Thoracic aorta (tissue), 2 donors: ENCODE data around the gene LRMDA. TPM values are rescaled to one million over a fixed set of nuclear protein-coding genes. Genes with fewer than 3 reads are reported as not detected.

Experiments
- ATAC-seq: fragments of 150-250 bp; one replicate; pipeline ENCODE4 v1.8.0; 2017; ENCODE audit warnings: low read depth; ENCODE audit not compliant: insufficient number of reproducible peaks, low FRiP score
- DNase-seq: peaks from one replicate; pipeline ENCODE4 v3.0.0-alpha.2; 2020; ENCODE audit warnings: low spot score
- H3K27ac ChIP-seq, 2 donors: fragments of 200-600 bp; sonication (generic); 1 replicate in 1 of 2; 2 replicates in 1 of 2; pipeline ENCODE4 v1.5.1; 2016; ENCODE audit warnings: mild to moderate bottlenecking in 2 of 2, moderate library complexity in 2 of 2
- H3K27me3 ChIP-seq: fragments of 200-600 bp; sonication (generic); replicated peaks from 2 replicates; pipeline ENCODE4 v1.6.0; 2016; ENCODE audit warnings: mild to moderate bottlenecking; ENCODE audit not compliant: insufficient read depth
- H3K36me3 ChIP-seq: fragments of 200-600 bp; sonication (generic); one replicate; pipeline ENCODE4 v1.5.1; 2016
- H3K4me1 ChIP-seq, 2 donors: fragments of 200-600 bp; sonication (generic); 1 replicate in 1 of 2; 2 replicates in 1 of 2; pipeline versions ENCODE4 v1.5.1 to v1.6.0; 2016; ENCODE audit warnings: low read depth in 2 of 2, mild to moderate bottlenecking in 1 of 2; ENCODE audit not compliant: control insufficient read depth in 1 of 2
- H3K4me3 ChIP-seq: fragments of 200-600 bp; sonication (generic); 2 replicates; pipeline ENCODE4 v1.5.1; 2016; ENCODE audit warnings: mild to moderate bottlenecking
- H3K9me3 ChIP-seq: fragments of 200-600 bp; sonication (generic); 2 replicates; pipeline ENCODE4 v1.5.1; 2016
- total RNA-seq, 2 donors: library from RNA; depleted of rRNA; stranded (reverse); fragments of >200 nt; gene quantifications; one replicate each; pipeline versions ENCODE4 v1.1.0 to v1.2.3, GENCODE V29; 2016
- TF ChIP-seq, protein P1 (sequence below): fragments of 200-600 bp; sonication (generic); IDR thresholded peaks from one replicate; pipeline ENCODE4 v1.5.1; 2019; ENCODE audit warnings: antibody characterized with exemption

The LRMDA gene
- total RNA-seq, 2 donors from 2014 or later: 8.3 to 36.6 TPM

DNA sequence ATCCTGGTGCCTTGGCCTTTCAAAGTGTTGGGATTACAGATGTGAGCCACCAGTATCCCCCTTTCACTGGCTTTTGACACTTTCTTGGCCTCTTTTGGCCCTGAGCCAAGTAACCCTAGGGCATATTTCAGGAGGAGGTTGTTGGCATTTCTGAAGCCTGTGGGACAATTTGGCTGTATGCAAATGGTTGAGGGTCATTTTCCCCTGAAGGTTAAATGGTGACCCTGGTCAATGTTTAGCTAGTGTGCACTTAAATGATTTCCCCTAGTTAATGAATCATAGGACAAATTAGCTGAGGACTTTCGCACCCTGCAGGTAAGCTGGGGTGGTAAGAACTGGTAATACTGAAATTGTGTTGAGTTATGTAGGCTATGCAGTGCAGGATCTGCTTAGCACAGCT is 660.5 kb downstream of the LRMDA start:
- DNase-seq (no peak), ATAC-seq (no peak)
- Histone ChIP-seq H3K36me3 (no peaks in the 10 kb centered on the region), H3K27ac (no peak overlapping the region), H3K4me1 (peaks cover 4 to 8% of the 10 kb centered on the region in 2 donors), H3K27me3 (no peaks in the 10 kb centered on the region), H3K9me3 (no peaks in the 10 kb centered on the region), H3K4me3 (no peak overlapping the region)
- TF ChIP-seq, protein P1, sequence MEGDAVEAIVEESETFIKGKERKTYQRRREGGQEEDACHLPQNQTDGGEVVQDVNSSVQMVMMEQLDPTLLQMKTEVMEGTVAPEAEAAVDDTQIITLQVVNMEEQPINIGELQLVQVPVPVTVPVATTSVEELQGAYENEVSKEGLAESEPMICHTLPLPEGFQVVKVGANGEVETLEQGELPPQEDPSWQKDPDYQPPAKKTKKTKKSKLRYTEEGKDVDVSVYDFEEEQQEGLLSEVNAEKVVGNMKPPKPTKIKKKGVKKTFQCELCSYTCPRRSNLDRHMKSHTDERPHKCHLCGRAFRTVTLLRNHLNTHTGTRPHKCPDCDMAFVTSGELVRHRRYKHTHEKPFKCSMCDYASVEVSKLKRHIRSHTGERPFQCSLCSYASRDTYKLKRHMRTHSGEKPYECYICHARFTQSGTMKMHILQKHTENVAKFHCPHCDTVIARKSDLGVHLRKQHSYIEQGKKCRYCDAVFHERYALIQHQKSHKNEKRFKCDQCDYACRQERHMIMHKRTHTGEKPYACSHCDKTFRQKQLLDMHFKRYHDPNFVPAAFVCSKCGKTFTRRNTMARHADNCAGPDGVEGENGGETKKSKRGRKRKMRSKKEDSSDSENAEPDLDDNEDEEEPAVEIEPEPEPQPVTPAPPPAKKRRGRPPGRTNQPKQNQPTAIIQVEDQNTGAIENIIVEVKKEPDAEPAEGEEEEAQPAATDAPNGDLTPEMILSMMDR: no peak

DNA sequence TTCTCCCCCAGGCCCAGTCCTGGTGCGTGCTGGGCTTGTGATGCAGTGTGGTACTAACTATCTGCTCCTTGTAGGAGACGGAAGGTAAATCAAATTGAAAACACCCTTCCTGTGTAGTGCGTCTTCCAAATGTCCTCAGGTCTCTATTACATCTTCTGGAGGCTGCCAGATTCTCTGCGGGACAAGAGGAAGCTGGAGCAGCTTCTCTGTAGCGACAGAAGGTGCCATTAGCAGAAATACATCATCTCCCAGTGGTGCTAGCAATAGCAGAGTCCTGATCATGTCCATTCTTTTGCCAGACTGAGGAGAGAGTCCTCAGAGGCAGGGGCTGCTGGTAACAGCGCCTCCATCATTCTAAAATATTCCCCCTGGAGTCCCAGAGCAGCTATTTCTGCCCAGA is 675.2 kb downstream of the LRMDA start:
- no peak overlapping the region for H3K27ac ChIP-seq
- H3K27me3 ChIP-seq: no peaks in the 10 kb centered on the region
- TF ChIP-seq, protein P1: no peak
- ATAC-seq: no peak
- H3K4me1 ChIP-seq: peaks cover 4 to 11% of the 10 kb centered on the region in 2 donors
- DNase-seq: no peak
- no peaks in the 10 kb centered on the region for H3K36me3 ChIP-seq
- no peaks in the 10 kb centered on the region for H3K9me3 ChIP-seq
- no peak overlapping the region for H3K4me3 ChIP-seq

DNA sequence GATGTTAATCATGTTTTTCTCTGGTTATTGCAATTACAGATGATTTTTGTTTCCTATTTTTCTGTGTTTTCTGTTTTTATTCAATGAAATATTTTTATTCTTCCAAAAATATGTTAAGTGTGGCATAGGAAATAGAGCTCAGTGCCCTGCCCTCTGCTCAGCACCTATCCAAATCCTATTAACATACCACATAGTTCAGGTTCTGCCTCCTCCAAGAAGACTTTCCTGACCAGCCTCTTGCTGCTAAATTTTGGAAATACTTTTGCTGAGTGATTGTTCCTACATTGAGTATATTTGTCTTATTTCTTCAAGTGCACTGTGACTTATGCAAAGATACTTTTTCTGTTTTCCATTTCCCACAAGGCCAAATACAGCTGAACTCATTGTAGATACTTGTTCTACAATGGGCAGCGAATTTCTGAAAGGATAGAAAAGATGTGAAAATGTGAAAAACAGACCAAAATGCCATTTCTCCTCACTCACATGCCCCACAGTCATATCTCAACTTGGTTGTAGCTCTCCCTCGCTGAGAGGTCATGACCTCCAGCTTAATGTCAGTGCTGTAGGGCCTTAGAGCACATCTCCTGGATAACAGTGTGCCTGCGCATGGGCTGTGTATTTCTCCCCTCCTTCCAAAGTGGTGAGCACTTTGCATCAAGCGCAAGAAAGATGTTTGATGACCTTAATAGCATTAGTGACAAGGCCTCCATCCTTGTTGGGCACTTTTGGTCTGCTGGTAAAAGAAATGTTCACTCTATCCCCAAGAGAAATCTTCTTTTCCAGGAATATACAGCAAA is 677.3 kb downstream of the LRMDA start:
- H3K36me3 ChIP-seq: no peaks in the 10 kb centered on the region
- no peak overlapping the region for H3K27ac ChIP-seq
- TF ChIP-seq, protein P1: no peak
- no peaks in the 10 kb centered on the region for H3K9me3 ChIP-seq
- H3K4me1 ChIP-seq: peaks cover 0 to 3% of the 10 kb centered on the region in 2 donors
- ATAC-seq (no peak), DNase-seq (no peak)
- no peaks in the 10 kb centered on the region for H3K27me3 ChIP-seq
- H3K4me3 ChIP-seq: no peak overlapping the region

DNA sequence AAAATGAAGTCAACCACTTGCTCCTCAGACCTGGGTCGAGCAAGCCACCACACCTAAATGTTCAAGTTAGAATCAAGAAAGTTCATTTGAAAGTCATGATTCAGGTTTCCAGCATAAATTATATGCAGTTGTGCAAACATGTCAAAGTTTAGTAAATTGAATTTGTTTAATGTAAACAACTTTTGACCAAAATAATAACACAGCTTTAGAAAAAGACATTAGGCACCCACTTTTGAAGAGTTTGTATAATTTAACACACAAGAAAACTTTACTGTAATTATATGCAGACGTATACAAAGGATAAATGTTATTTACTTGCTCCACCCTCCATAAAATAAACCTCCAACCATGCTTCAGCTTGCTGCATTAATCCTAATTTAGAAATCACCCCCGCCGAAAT is 680.0 kb downstream of the LRMDA start:
- TF ChIP-seq, protein P1: no peak
- DNase-seq (no peak), ATAC-seq (no peak)
- no peak overlapping the region for H3K27ac ChIP-seq
- H3K27me3 ChIP-seq: no peaks in the 10 kb centered on the region
- no peak overlapping the region for H3K4me3 ChIP-seq
- no peaks in the 10 kb centered on the region for H3K36me3 ChIP-seq
- H3K4me1 ChIP-seq: peaks cover 7 to 23% of the 10 kb centered on the region in 2 donors
- H3K9me3 ChIP-seq: no peaks in the 10 kb centered on the region

DNA sequence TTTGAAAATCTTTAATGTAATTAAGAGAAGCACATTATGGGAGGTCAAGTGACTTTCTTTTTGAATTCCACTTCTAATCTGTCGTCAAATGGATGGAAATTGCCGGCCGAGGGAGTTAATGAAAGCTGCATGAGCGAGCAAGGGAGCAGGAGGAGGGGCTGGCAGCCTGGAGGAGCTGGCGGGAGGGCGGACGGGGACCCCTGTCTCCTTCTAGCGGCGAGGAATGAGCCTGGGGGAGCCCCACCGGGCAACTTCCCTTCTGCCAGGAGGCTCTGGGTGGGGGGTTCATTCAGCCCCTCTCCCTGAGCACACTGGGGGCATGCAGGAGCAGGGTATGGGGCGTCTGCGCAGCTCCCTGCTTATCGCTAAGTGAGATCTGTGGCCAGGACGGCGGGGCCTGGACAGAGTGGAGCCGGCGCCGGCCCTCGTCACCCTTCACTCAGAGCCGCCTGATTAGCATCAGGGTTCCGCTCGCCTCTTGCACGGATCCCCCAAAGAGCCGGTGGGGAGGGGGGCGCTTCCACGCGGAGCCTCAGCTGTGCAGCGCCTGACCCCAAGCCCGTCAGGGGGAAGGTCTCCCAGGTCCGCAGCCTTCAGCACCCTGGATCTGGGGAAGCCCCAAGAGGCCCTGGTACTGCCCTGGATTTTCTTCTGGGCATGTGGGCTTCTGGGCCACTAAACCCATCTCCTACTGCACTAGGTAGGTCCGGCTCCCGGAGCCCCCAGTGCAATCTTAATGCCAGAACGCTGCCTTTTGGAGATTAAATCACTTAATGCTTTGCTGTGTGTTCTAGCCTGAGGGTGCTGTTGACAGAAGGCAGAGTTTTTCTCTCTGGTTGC is 680.8 kb downstream of the LRMDA start:
- Histone ChIP-seq H3K4me1 (peaks cover 7 to 23% of the 10 kb centered on the region in 2 donors), H3K27me3 (no peaks in the 10 kb centered on the region), H3K4me3 (no peak overlapping the region), H3K36me3 (no peaks in the 10 kb centered on the region), H3K9me3 (no peaks in the 10 kb centered on the region), H3K27ac (no peak overlapping the region)
- ATAC-seq (no peak), DNase-seq (no peak)
- TF ChIP-seq, protein P1: no peak
